Measurements from ENCODE around the gene CCDC177.

- TF ChIP-seq CTCF (IDR thresholded peaks at IDR 0.05) (peak in 5 of 6 experiments; percentile 25 to 57 (median 52)), POLR2A (IDR thresholded peaks at IDR 0.05) (no peak)
These were observed 26.8 kb downstream of the CCDC177 start for GRCh38 chr14:69547701-69548348.

Measured in thyroid gland (tissue), 4 donors.